ENCODE measurements around the gene AHCY.

- no peak for TF ChIP-seq GATA2 (IDR thresholded peaks at IDR 0.05; ENCODE audit: low read depth, low read length)
- TF ChIP-seq GATA3 (IDR thresholded peaks at IDR 0.05; ENCODE audit: low read depth, low read length): no peak
Measured at GRCh38 chr20:34281177-34281576, 22.0 kb downstream of the AHCY start.
